ENCODE results near the gene DCANP1. TPM values are rescaled to one million over a fixed set of nuclear protein-coding genes. Genes with fewer than 3 reads are reported as not detected.
A peak's percentile ranks its signal among the peaks of the same experiment; 100 is the strongest.

Gene DCANP1
- total and polyA plus RNA-seq, 9 of the 15 experiments (the other 6 are each of a cell fraction or from before 2014, with no cell fraction given), result not detected

GRCh38 chr5:135430135-135430437, 17.1 kb downstream of the DCANP1 start:
- no peak overlapping the region for H3K4me2 ChIP-seq (ENCODE audit: insufficient read depth, low read length)
- ChIA-PET POLR2A (interaction anchor here (0.6 kb wide), 1 partner anchor 11 kb away, joined by 4 read pairs; no protein-coding TSS in a partner anchor), CTCF (ENCODE audit: low intra/inter-chr PET ratio) (no interaction called here)
- H3K79me2 ChIP-seq (ENCODE audit: control insufficient read depth, insufficient read depth, low read length), result no peaks in the 10 kb centered on the region
- H3K27ac ChIP-seq (ENCODE audit: extremely low read depth, low read depth, low read length), result no peak overlapping the region
- FAIRE-seq, result no peak
- DNase-seq (ENCODE audit: extremely low read depth in 1 of 4, low spot score in 3 of 4), result no peak
- H3K4me1 ChIP-seq (replicated peaks in 1 of 2; ENCODE audit: control insufficient read depth in 2 of 2, insufficient read depth in 2 of 2, low read length in 2 of 2), result peaks cover 10 to 17% of the 10 kb centered on the region in 2 experiments; a peak in 4 of 5 replicates
- peaks cover 11% of the 10 kb centered on the region for H3K9me3 ChIP-seq (replicated peaks; ENCODE audit: control insufficient read depth, insufficient read depth, low read depth, low read length)
- no peak overlapping the region; the same call in 1 of the 2 replicates for H2AFZ ChIP-seq (ENCODE audit: low read depth, low read length)
- H4K20me1 ChIP-seq (replicated peaks; ENCODE audit: control insufficient read depth, insufficient read depth, low read length), result no peaks in the 10 kb centered on the region
- in situ Hi-C loops (cut with MboI) (no loop called here), intact Hi-C loops (cut with micrococcal nuclease) (no loop called here)
- H3K36me3 ChIP-seq (ENCODE audit: control insufficient read depth, insufficient read depth, low read length), result no peaks in the 10 kb centered on the region
- BruUV-seq (replicated peaks), result no TSS peak
- 61% methylated on average over 7 of the region's 7 CpGs for WGBS (ENCODE audit: insufficient coverage, low coverage, missing lambda C conversion rate)
- no peak overlapping the region for H3K4me3 ChIP-seq
- no peaks in the 10 kb centered on the region for H3K9me1 ChIP-seq (ENCODE audit: control insufficient read depth, insufficient read depth, low read length)
- no peaks in the 10 kb centered on the region for H3K27me3 ChIP-seq (ENCODE audit: control insufficient read depth in 2 of 2, insufficient read depth in 2 of 2, low read length in 2 of 2)
- TF ChIP-seq SPI1 (IDR thresholded peaks at IDR 0.05; ENCODE audit: borderline replicate concordance, low read depth, low read length) (no peak), CBFA2T3 (IDR thresholded peaks at IDR 0.05) (no peak)
- ATAC-seq, result no peak
- H3K9ac ChIP-seq (ENCODE audit: insufficient read depth in 1 of 2, low read depth in 2 of 2, low read length in 2 of 2), result no peak overlapping the region

GRCh38 chr5:135429301-135430134, 17.6 kb downstream of the DCANP1 start:
- Histone ChIP-seq H3K9me3 (replicated peaks; ENCODE audit: control insufficient read depth, insufficient read depth, low read depth, low read length) (peaks cover 11% of the 10 kb centered on the region), H3K4me2 (ENCODE audit: insufficient read depth, low read length) (no peak overlapping the region), H3K4me3 (no peak overlapping the region), H3K27me3 (ENCODE audit: control insufficient read depth in 2 of 2, insufficient read depth in 2 of 2, low read length in 2 of 2) (no peaks in the 10 kb centered on the region), H3K9me1 (ENCODE audit: control insufficient read depth, insufficient read depth, low read length) (no peaks in the 10 kb centered on the region), H3K36me3 (ENCODE audit: control insufficient read depth, insufficient read depth, low read length) (no peaks in the 10 kb centered on the region), H3K4me1 (replicated peaks in 1 of 2; ENCODE audit: control insufficient read depth in 2 of 2, insufficient read depth in 2 of 2, low read length in 2 of 2) (peaks cover 7 to 12% of the 10 kb centered on the region in 2 experiments; a peak in 4 of 5 replicates), H4K20me1 (replicated peaks; ENCODE audit: control insufficient read depth, insufficient read depth, low read length) (no peaks in the 10 kb centered on the region), H3K9ac (ENCODE audit: insufficient read depth in 1 of 2, low read depth in 2 of 2, low read length in 2 of 2) (no peak overlapping the region), H2AFZ (ENCODE audit: low read depth, low read length) (peak overlapping the region; percentile 19; the same call in 1 of the 2 replicates), H3K27ac (ENCODE audit: extremely low read depth, low read depth, low read length) (no peak overlapping the region), H3K79me2 (ENCODE audit: control insufficient read depth, insufficient read depth, low read length) (no peaks in the 10 kb centered on the region)
- no TSS peak for BruUV-seq (replicated peaks)
- ATAC-seq (no peak), DNase-seq (ENCODE audit: extremely low read depth in 1 of 4, low spot score in 3 of 4) (no peak), FAIRE-seq (no peak)
- ChIA-PET CTCF (ENCODE audit: low intra/inter-chr PET ratio) (no interaction called here), POLR2A (no interaction called here)
- WGBS (ENCODE audit: insufficient coverage, low coverage, missing lambda C conversion rate), result 31% methylated on average over 12 of the region's 12 CpGs
- in situ Hi-C loops (cut with MboI) (no loop called here), intact Hi-C loops (cut with micrococcal nuclease) (loop anchor here (5.0 to 10.0 kb wide), 3 partner anchors 47 to 225 kb away; no protein-coding TSS in a partner anchor)
- TF ChIP-seq HLTF (IDR thresholded peaks at IDR 0.05) (no peak), GABPA (tag; conservative IDR thresholded peaks at IDR 0.05; ENCODE audit: low read depth) (no peak), HMGN3 (IDR thresholded peaks at IDR 0.05; ENCODE audit: borderline replicate concordance, extremely low read depth, insufficient read length, low read depth, low read length) (no peak), ZNF644 (tag; IDR thresholded peaks at IDR 0.05; ENCODE audit: low read depth) (no peak), HMGXB4 (CRISPR knock-in tag; IDR thresholded peaks at IDR 0.05) (no peak), ZKSCAN1 (IDR thresholded peaks at IDR 0.05; ENCODE audit: low read depth, low read length) (no peak), PYGO2 (tag; IDR thresholded peaks at IDR 0.05) (no peak), KLF16 (IDR thresholded peaks at IDR 0.05) (no peak), SMARCB1 (IDR thresholded peaks at IDR 0.05; ENCODE audit: insufficient read length, low read depth) (no peak), ZNF354B (CRISPR knock-in tag; IDR thresholded peaks at IDR 0.05) (no peak), ZNF175 (CRISPR knock-in tag; IDR thresholded peaks at IDR 0.05; ENCODE audit: low read depth) (no peak), ADNP (tag; IDR thresholded peaks at IDR 0.05) (no peak), SAFB2 (IDR thresholded peaks at IDR 0.05; ENCODE audit: borderline replicate concordance, low read depth, low read length, severe bottlenecking) (no peak), RFX5 (IDR thresholded peaks at IDR 0.05; ENCODE audit: low read depth, low read length) (no peak)
